HepG2 (cell line): ENCODE measurements around the gene SERPINA6. TPM values are rescaled to one million over a fixed set of nuclear protein-coding genes. Genes with fewer than 3 reads are reported as not detected.

Source experiments
- AGO2 ChIP-seq: fragments of 200-400 bp; formaldehyde crosslinking; optimal IDR thresholded peaks from 2 replicates; pipeline ENCODE3; 2017; ENCODE audit warnings: mild to moderate bottlenecking, low read depth, low read length, moderate library complexity
- ATAD3A ChIP-seq: sonication (generic); formaldehyde crosslinking; IDR thresholded peaks from 2 replicates; pipeline ENCODE4 v1.4.0; 2020; ENCODE audit warnings: missing genetic modification reagents
- FLYWCH1 ChIP-seq: sonication (generic); formaldehyde crosslinking; IDR thresholded peaks from 2 replicates; pipeline ENCODE4 v1.8.1; 2023; ENCODE audit warnings: mild to moderate bottlenecking, missing genetic modification reagents
- FOXC1 ChIP-seq: sonication (generic); formaldehyde crosslinking; IDR thresholded peaks from 2 replicates; pipeline ENCODE4 v1.8.0; 2022; ENCODE audit warnings: mild to moderate bottlenecking, missing genetic modification reagents, borderline replicate concordance
- HOXD1 ChIP-seq: sonication (generic); formaldehyde crosslinking; IDR thresholded peaks from 2 replicates; pipeline ENCODE4 v1.5.0; 2020; ENCODE audit warnings: missing genetic modification reagents
- NCOA5 ChIP-seq: sonication (generic); formaldehyde crosslinking; IDR thresholded peaks from 2 replicates; pipeline ENCODE4 v1.4.0; 2020; ENCODE audit warnings: missing genetic modification reagents
- NR2F2 ChIP-seq: IDR thresholded peaks from 2 replicates; pipeline ENCODE4 v1.6.1; 2012; ENCODE audit warnings: low read depth, inconsistent platforms, borderline replicate concordance
- PAX8 ChIP-seq: sonication (generic); formaldehyde crosslinking; IDR thresholded peaks from 2 replicates; pipeline ENCODE4 v1.8.0; 2022; ENCODE audit warnings: mild to moderate bottlenecking, missing genetic modification reagents, borderline replicate concordance
- RXRB ChIP-seq: IDR thresholded peaks from 2 replicates; pipeline ENCODE4 v1.6.1; 2016; ENCODE audit warnings: borderline replicate concordance, missing genetic modification reagents, missing compliant biosample characterization
- SKI ChIP-seq: fragments of 450-650 bp; IDR thresholded peaks from one replicate; pipeline ENCODE4 v1.6.1; 2018; ENCODE audit warnings: mild to moderate bottlenecking; ENCODE audit not compliant: partially characterized antibody
- UBTF ChIP-seq: sonication (generic); formaldehyde crosslinking; IDR thresholded peaks from 2 replicates; pipeline ENCODE4 v1.4.0; 2020; ENCODE audit warnings: mild to moderate bottlenecking, missing genetic modification reagents
- ZBTB49 ChIP-seq: sonication (generic); formaldehyde crosslinking; IDR thresholded peaks from 2 replicates; pipeline ENCODE4 v1.4.0; 2020; ENCODE audit warnings: missing genetic modification reagents, borderline replicate concordance
- ZMAT5 ChIP-seq: sonication (generic); formaldehyde crosslinking; IDR thresholded peaks from 2 replicates; pipeline ENCODE4 v1.5.0; 2020; ENCODE audit warnings: mild to moderate bottlenecking, low read depth, missing genetic modification reagents, borderline replicate concordance
- ZNF101 ChIP-seq: sonication (generic); formaldehyde crosslinking; IDR thresholded peaks from 2 replicates; pipeline ENCODE4 v1.4.0; 2020; ENCODE audit warnings: mild to moderate bottlenecking, low read depth, missing genetic modification reagents, borderline replicate concordance
- ZNF275 ChIP-seq: sonication (generic); formaldehyde crosslinking; IDR thresholded peaks from 2 replicates; pipeline ENCODE4 v1.8.0; 2022; ENCODE audit warnings: missing genetic modification reagents, mild to moderate bottlenecking, inconsistent platforms, borderline replicate concordance
- ZNF317 ChIP-seq: sonication (generic); formaldehyde crosslinking; IDR thresholded peaks from 2 replicates; pipeline ENCODE4 v1.5.0; 2020; ENCODE audit warnings: mild to moderate bottlenecking, missing genetic modification reagents
- ZNF331 ChIP-seq: sonication (generic); formaldehyde crosslinking; IDR thresholded peaks from 2 replicates; pipeline ENCODE4 v1.4.0; 2020; ENCODE audit warnings: missing genetic modification reagents
- ZNF574 ChIP-seq: sonication (generic); formaldehyde crosslinking; IDR thresholded peaks from 2 replicates; pipeline ENCODE4 v1.4.0; 2020; ENCODE audit warnings: missing genetic modification reagents
- ZNF737 ChIP-seq: sonication (generic); formaldehyde crosslinking; IDR thresholded peaks from 2 replicates; pipeline ENCODE4 v1.5.0; 2020; ENCODE audit warnings: missing genetic modification reagents, mild to moderate bottlenecking, borderline replicate concordance
- polyA plus RNA-seq, 8 experiments: library from polyadenylated mRNA; depleted of rRNA in 3 of 8; stranded (reverse) in 7 of 8; unstranded in 1 of 8; fragments of >200 nt; fragmentation: Illumina TruSeq in 4 of 8; extraction: Trizol in 4 of 8; gene quantifications; 2 replicates each; pipeline versions ENCODE4 v1.2.1 to v1.2.3, GENCODE V29; 2011 to 2016; ENCODE audit warnings: low read depth in 4 of 8, missing spikeins in 1 of 8, mixed read lengths in 1 of 8; ENCODE audit not compliant: insufficient read depth in 1 of 8
- total RNA-seq, 5 experiments: library from RNA; depleted of rRNA; stranded (reverse); fragments of >200 nt; fragmentation: Illumina TruSeq; extraction: Trizol; gene quantifications; 2 replicates each; pipeline ENCODE4 v1.2.3, GENCODE V29; 2016; ENCODE audit warnings: low read depth in 1 of 5

The SERPINA6 gene
- total and polyA plus RNA-seq, 2 of the 13 experiments (the other 11 are each of a cell fraction or from before 2014, with no cell fraction given), result 260 to 333 TPM

- no peak for TF ChIP-seq FLYWCH1 (CRISPR knock-in tag)
- peak; percentile 87 for TF ChIP-seq RXRB
- peak; percentile 57; the same call in 1 of the 2 replicates for TF ChIP-seq FOXC1 (CRISPR knock-in tag)
- TF ChIP-seq ZMAT5 (CRISPR knock-in tag), result no peak
- no peak for TF ChIP-seq UBTF
- TF ChIP-seq NCOA5 (CRISPR knock-in tag), result no peak
- TF ChIP-seq ATAD3A, result no peak
- peak; percentile 14; the same call in 1 of the 2 replicates for TF ChIP-seq NR2F2
- TF ChIP-seq AGO2, result peak; percentile 30
- TF ChIP-seq ZNF101, result no peak
- TF ChIP-seq SKI, result peak; percentile 25
- no peak for TF ChIP-seq PAX8
- no peak for TF ChIP-seq ZNF737 (CRISPR knock-in tag)
- TF ChIP-seq HOXD1 (CRISPR knock-in tag), result no peak
- TF ChIP-seq ZNF317, result no peak
- no peak for TF ChIP-seq ZBTB49 (CRISPR knock-in tag)
- TF ChIP-seq ZNF275, result peak; percentile 73; the same call in 1 of the 2 replicates
- peak; percentile 56; the same call in 1 of the 2 replicates for TF ChIP-seq ZNF574
- no peak for TF ChIP-seq ZNF331 (CRISPR knock-in tag)
Measured at GRCh38 chr14:94322648-94323570, at the start of gene SERPINA6 (continued).
